GM12801 (cell line): Measurements from ENCODE around the gene TCF19.

Experiments used
- CTCF ChIP-seq: IDR thresholded peaks from one replicate; pipeline ENCODE4 v1.5.1; 2011; ENCODE audit warnings: control low read depth; ENCODE audit not compliant: insufficient read length; ENCODE audit errors: extremely low read depth

The TCF19 gene

GRCh38 chr6:31165986-31166385 is 7.6 kb downstream of the TCF19 start:
- no peak for TF ChIP-seq CTCF

- no peak for TF ChIP-seq CTCF
Observed at GRCh38 chr6:31168606-31169005, 10.2 kb downstream of the TCF19 start.

DNA sequence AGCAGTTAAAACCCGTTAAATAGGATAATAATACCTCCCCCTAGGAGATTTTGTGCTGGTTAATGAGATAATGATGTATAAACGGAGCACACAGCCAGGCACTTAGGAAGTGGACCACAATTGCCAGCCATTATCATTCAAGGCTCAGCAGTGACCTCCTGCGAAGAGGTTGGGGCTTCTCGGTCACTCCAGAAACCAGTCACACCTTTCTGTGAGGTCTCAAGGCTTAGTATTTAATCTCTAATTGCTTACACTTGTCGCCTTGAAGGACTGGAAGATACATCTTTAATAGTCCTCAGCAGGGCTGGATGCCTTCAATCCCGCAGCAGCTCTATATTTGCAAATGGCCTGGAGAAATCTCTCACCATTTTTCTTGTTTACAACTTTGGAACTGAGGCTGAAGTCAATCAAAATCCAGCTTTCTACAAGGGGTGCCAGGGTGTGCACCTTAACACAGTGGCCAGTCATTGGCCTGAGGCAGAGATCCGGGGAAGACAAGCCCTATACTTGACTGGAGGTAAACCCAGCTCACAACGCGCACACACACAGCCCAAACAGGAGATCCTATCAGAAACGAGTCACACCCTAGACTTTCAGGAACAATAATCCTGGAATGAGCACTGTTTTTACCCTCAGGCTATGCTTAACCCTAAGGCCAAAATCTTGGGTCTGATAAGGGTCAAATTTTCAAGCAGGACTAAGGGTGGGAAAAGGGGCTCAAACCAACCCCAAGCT is 10.9 kb downstream of the TCF19 start:
- TF ChIP-seq CTCF, result no peak

- TF ChIP-seq CTCF, result no peak
Observed at GRCh38 chr6:31170600-31170881, 12.2 kb downstream of the TCF19 start, which contains the start of gene POU5F1. TSS of gene POU5F1 (minus strand) at chr6:31170682. CDS start at chr6:31170620, 62 bp downstream.

DNA sequence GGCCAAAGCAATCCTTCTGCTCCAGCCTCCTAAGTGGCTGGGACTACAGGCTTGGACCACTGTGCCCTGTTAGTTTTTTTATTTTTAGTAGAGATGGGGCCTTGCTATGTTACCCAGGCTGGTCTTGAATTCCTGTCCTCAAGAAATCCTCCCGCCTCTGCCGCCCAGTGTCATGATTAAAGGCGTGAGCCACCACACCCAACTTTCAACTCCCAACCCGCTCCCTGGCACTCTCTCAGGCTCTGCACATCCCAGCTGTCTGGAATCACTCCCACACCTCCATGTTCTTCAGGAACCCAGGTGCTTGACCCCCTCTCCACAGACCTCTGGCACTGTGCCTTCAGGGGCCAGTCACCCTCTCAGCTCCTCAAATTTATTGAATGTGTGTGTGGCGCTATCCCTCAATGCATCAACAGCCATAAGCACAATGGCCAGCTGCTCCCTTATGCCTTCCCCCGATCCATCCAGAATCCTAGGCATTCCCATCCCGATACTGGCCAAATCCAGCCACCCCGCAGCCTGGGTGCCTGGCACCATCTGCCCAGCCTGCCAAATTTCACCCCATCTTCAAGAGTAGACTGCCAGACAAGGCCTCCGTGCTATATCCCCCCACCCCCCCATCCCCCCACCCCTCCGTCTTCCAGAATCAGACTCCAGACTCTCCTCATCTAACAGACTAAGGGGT is 12.7 kb downstream of the TCF19 start:
- TF ChIP-seq CTCF, result no peak

- no peak for TF ChIP-seq CTCF
Observed at GRCh38 chr6:31171931-31172905, 13.8 kb downstream of the TCF19 start.

- no peak for TF ChIP-seq CTCF
Observed at GRCh38 chr6:31172973-31173384, 14.6 kb downstream of the TCF19 start.
